Cardiac muscle cell (in vitro differentiated cells and primary cell): ENCODE data around the gene CTSW. TPM values are rescaled to one million over a fixed set of nuclear protein-coding genes. Genes with fewer than 3 reads are reported as not detected.

Experiments used
- DNase-seq, 2 donors: peaks; one replicate each; pipeline versions ENCODE4 v3.0.0 to v3.0.0-alpha.2; 2010 to 2017; ENCODE audit warnings: low read depth in 1 of 2, low spot score in 1 of 2
- H3K27ac ChIP-seq: fragments of 200-600 bp; sonication (generic); 2 replicates; pipeline ENCODE4 v1.5.1; 2016
- H3K27me3 ChIP-seq: fragments of 200-600 bp; sonication (generic); 2 replicates; pipeline ENCODE4 v1.6.0; 2016; ENCODE audit warnings: control low read depth
- H3K36me3 ChIP-seq: fragments of 200-600 bp; sonication (generic); 2 replicates; pipeline ENCODE4 v1.5.1; 2016; ENCODE audit warnings: control low read depth
- H3K4me1 ChIP-seq: fragments of 200-600 bp; sonication (generic); 2 replicates; pipeline ENCODE4 v1.8.1; 2017; ENCODE audit warnings: low read depth, mild to moderate bottlenecking, mixed run types
- H3K4me3 ChIP-seq: fragments of 200-600 bp; sonication (generic); 2 replicates; pipeline ENCODE4 v1.5.1; 2016; ENCODE audit warnings: mild to moderate bottlenecking
- H3K9me3 ChIP-seq: fragments of 200-600 bp; sonication (generic); 2 replicates; pipeline ENCODE4 v1.5.1; 2017; ENCODE audit warnings: low read depth, mild to moderate bottlenecking, control low read depth
- CTCF ChIP-seq: IDR thresholded peaks from 2 replicates; pipeline ENCODE4 v1.5.1; 2012; ENCODE audit warnings: low read depth, mild to moderate bottlenecking, low read length
- polyA plus RNA-seq: library from polyadenylated mRNA; unstranded; fragments of >200 nt; fragmentation: Nextera tagmentation; extraction: Ambion mirVana; gene quantifications from 2 replicates; pipeline ENCODE4 v1.2.1, GENCODE V29; 2016
- total RNA-seq: library from RNA; depleted of rRNA; stranded (reverse); fragments of >200 nt; gene quantifications from 2 replicates; pipeline ENCODE4 v1.2.3, GENCODE V29; 2016

Gene CTSW
- total and polyA plus RNA-seq, 2 experiments from 2014 or later, result 0.60 TPM; not detected in 1

GRCh38 chr11:65869643-65870306, 9.9 kb upstream of the CTSW start:
- peaks cover 35% of the 10 kb centered on the region for H3K36me3 ChIP-seq
- no peaks in the 10 kb centered on the region for H3K9me3 ChIP-seq
- no peak overlapping the region for H3K27ac ChIP-seq
- TF ChIP-seq CTCF, result no peak
- H3K4me1 ChIP-seq, result no peaks in the 10 kb centered on the region
- no peak for DNase-seq
- H3K4me3 ChIP-seq, result no peak overlapping the region
- no peaks in the 10 kb centered on the region for H3K27me3 ChIP-seq

GRCh38 chr11:65870307-65870658, 9.4 kb upstream of the CTSW start:
- DNase-seq, result no peak
- Histone ChIP-seq H3K27ac (no peak overlapping the region), H3K36me3 (peaks cover 29% of the 10 kb centered on the region), H3K27me3 (no peaks in the 10 kb centered on the region), H3K4me3 (no peak overlapping the region), H3K4me1 (no peaks in the 10 kb centered on the region), H3K9me3 (no peaks in the 10 kb centered on the region)
- TF ChIP-seq CTCF, result no peak

- Histone ChIP-seq H3K4me1 (no peaks in the 10 kb centered on the region), H3K27ac (peak overlapping the region; percentile 97), H3K27me3 (no peaks in the 10 kb centered on the region), H3K36me3 (peaks cover 22% of the 10 kb centered on the region), H3K9me3 (no peaks in the 10 kb centered on the region), H3K4me3 (peak overlapping the region; percentile 95)
- TF ChIP-seq CTCF, result no peak
- DNase-seq, result no peak
These were observed 8.6 kb upstream of the CTSW start for GRCh38 chr11:65870706-65871681.

GRCh38 chr11:65871811-65872548, 7.7 kb upstream of the CTSW start:
- Histone ChIP-seq H3K27me3 (no peaks in the 10 kb centered on the region), H3K9me3 (no peaks in the 10 kb centered on the region), H3K27ac (peak overlapping the region; percentile 97), H3K4me3 (peak overlapping the region; percentile 95), H3K4me1 (no peaks in the 10 kb centered on the region), H3K36me3 (peaks cover 14% of the 10 kb centered on the region)
- peak; percentile 47 to 61 for DNase-seq
- TF ChIP-seq CTCF, result peak; percentile 32

GRCh38 chr11:65872586-65873317, 6.9 kb upstream of the CTSW start, which contains the start of gene EFEMP2:
EFEMP2 (minus strand) TSS chr11:65872800; CDS start chr11:65872354, 446 bp downstream.
- no peaks in the 10 kb centered on the region for H3K9me3 ChIP-seq
- DNase-seq, result peak; percentile 68 to 80
- peak within 1 kb of the TSS; percentile 97 for H3K27ac ChIP-seq
- TF ChIP-seq CTCF, result no peak
- H3K27me3 ChIP-seq, result no peaks in the 10 kb centered on the region
- H3K36me3 ChIP-seq, result peaks cover 10% of the 10 kb centered on the region
- peak within 1 kb of the TSS; percentile 95 for H3K4me3 ChIP-seq
- H3K4me1 ChIP-seq, result no peaks in the 10 kb centered on the region
